SU-DHL-6 (cell line): Measurements from ENCODE around the gene DOCK3.

Experiments
- CTCF ChIP-seq: fragments of 200-600 bp; sonication (generic); IDR thresholded peaks from one replicate; pipeline ENCODE4 v1.5.1; 2017; ENCODE audit warnings: antibody characterized with exemption, mild to moderate bottlenecking, low read length, moderate library complexity; ENCODE audit not compliant: insufficient read depth, poor library complexity, severe bottlenecking
- EZH2phosphoT487 ChIP-seq: fragments of 200-600 bp; sonication (generic), shearing (Covaris generic); conservative IDR thresholded peaks from 2 replicates; pipeline ENCODE4 v1.6.1; 2018; ENCODE audit warnings: mild to moderate bottlenecking, antibody characterized with exemption, low read length, moderate library complexity, mixed read lengths

GRCh38 chr3:51384055-51384725, 709.5 kb downstream of the DOCK3 start:
- no peak for TF ChIP-seq CTCF
- TF ChIP-seq EZH2phosphoT487, result no peak
